Sigmoid colon (tissue), 7 donors: ENCODE results near the gene HLA-DQA1. TPM values are rescaled to one million over a fixed set of nuclear protein-coding genes. Genes with fewer than 3 reads are reported as not detected.

ENCODE experiments used
- DNase-seq: peaks from one replicate; pipeline ENCODE4 v3.0.0-alpha.2; 2019
- H3K27ac ChIP-seq, 4 donors: fragments of 200-600 bp; sonication (generic); one replicate each; pipeline ENCODE4 v1.5.1; 2016 to 2019; ENCODE audit warnings: mild to moderate bottlenecking in 1 of 4
- H3K27me3 ChIP-seq, 3 donors: fragments of 200-600 bp; sonication (generic); one replicate each; pipeline ENCODE4 v1.5.1; 2019; ENCODE audit warnings: mild to moderate bottlenecking in 1 of 3
- H3K36me3 ChIP-seq, 4 donors: fragments of 200-600 bp; sonication (generic); one replicate each; pipeline ENCODE4 v1.5.1; 2016 to 2019
- H3K4me1 ChIP-seq, 4 donors: fragments of 200-600 bp; sonication (generic); one replicate each; pipeline ENCODE4 v1.5.1; 2017 to 2019
- H3K4me3 ChIP-seq, 4 donors: fragments of 200-600 bp; sonication (generic); one replicate each; pipeline ENCODE4 v1.5.1; 2017 to 2019; ENCODE audit warnings: mild to moderate bottlenecking in 2 of 4, moderate library complexity in 1 of 4
- H3K9me3 ChIP-seq, 4 donors: fragments of 200-600 bp in 3 of 4; sonication (generic) in 3 of 4; one replicate each; pipeline versions ENCODE4 v1.5.1 to v1.6.1; 2013 to 2019
- EP300 ChIP-seq, 4 donors: sonication (generic); formaldehyde crosslinking; IDR thresholded peaks; one replicate each; pipeline ENCODE4 v1.6.1; 2017; ENCODE audit warnings: antibody characterized with exemption in 4 of 4
- POLR2A ChIP-seq, 2 donors: fragments of 450-650 bp; IDR thresholded peaks; one replicate each; pipeline ENCODE4 v1.6.1; 2016; ENCODE audit warnings: antibody characterized with exemption in 2 of 2, mild to moderate bottlenecking in 2 of 2, moderate library complexity in 2 of 2
- POLR2AphosphoS5 ChIP-seq, 4 donors: sonication (generic); formaldehyde crosslinking; IDR thresholded peaks; one replicate each; pipeline ENCODE4 v1.6.1; 2017; ENCODE audit warnings: antibody characterized with exemption in 4 of 4
- WGBS, 2 donors: extraction: QIAGEN DNeasy Blood & Tissue Kit; methylation state at CpG; one replicate each; pipeline ENCODE4 v1.1.7; 2013; 5-methylcytosine and 5-hydroxymethylcytosine counted together
- intact Hi-C: fragments of 100-400 bp; cut with DNase I; formaldehyde crosslinking; loops from one replicate; pipeline ENCODE4 v1.15.1; 2023
- polyA plus RNA-seq, 3 donors: library from polyadenylated mRNA; stranded (reverse); fragments of 200-250 nt; gene quantifications; one replicate each; pipeline ENCODE4 v1.2.3, GENCODE V29; 2013
- total RNA-seq, 4 donors: library from RNA; depleted of rRNA; stranded (reverse); fragments of >200 nt; gene quantifications; one replicate each; pipeline ENCODE4 v1.1.0, GENCODE V29; 2016
- TF ChIP-seq, protein P1 (sequence below), 4 experiments: fragments of 450-650 bp in 3 of 4; fragments of 200-600 bp in 1 of 4; IDR thresholded peaks; one replicate each; pipeline ENCODE4 v1.5.1; 2016 to 2019; ENCODE audit warnings: antibody characterized with exemption in 4 of 4, mild to moderate bottlenecking in 3 of 4, moderate library complexity in 2 of 4
- donor health status: healthy with polysubstance abuse.
- donor health status: Bipolar disorder and iron deficiency.
- donor health status: healthy.

Gene HLA-DQA1
- total and polyA plus RNA-seq, 7 donors, result 0.16 to 250 (median 9.5) TPM

- intact Hi-C loops, result no loop called here
- Histone ChIP-seq H3K27ac (no peak overlapping the region), H3K27me3 (no peaks in the 10 kb centered on the region), H3K9me3 (no peaks in the 10 kb centered on the region), H3K36me3 (no peaks in the 10 kb centered on the region), H3K4me1 (no peaks in the 10 kb centered on the region), H3K4me3 (no peak overlapping the region)
- no peak for DNase-seq
- WGBS, 2 donors, result 42 to 47% methylated on average over 3 of the region's 3 CpGs
- TF ChIP-seq EP300 (IDR thresholded peaks at IDR 0.05) (no peak), POLR2AphosphoS5 (IDR thresholded peaks at IDR 0.05) (no peak), POLR2A (IDR thresholded peaks at IDR 0.05) (no peak)
- TF ChIP-seq, protein P1, sequence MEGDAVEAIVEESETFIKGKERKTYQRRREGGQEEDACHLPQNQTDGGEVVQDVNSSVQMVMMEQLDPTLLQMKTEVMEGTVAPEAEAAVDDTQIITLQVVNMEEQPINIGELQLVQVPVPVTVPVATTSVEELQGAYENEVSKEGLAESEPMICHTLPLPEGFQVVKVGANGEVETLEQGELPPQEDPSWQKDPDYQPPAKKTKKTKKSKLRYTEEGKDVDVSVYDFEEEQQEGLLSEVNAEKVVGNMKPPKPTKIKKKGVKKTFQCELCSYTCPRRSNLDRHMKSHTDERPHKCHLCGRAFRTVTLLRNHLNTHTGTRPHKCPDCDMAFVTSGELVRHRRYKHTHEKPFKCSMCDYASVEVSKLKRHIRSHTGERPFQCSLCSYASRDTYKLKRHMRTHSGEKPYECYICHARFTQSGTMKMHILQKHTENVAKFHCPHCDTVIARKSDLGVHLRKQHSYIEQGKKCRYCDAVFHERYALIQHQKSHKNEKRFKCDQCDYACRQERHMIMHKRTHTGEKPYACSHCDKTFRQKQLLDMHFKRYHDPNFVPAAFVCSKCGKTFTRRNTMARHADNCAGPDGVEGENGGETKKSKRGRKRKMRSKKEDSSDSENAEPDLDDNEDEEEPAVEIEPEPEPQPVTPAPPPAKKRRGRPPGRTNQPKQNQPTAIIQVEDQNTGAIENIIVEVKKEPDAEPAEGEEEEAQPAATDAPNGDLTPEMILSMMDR (IDR thresholded peaks at IDR 0.05), result no peak
Measured at GRCh38 chr6:32621372-32621771, 15.8 kb upstream of the HLA-DQA1 start.

GRCh38 chr6:32622545-32623401, 14.4 kb upstream of the HLA-DQA1 start:
- Histone ChIP-seq H3K4me1 (no peaks in the 10 kb centered on the region), H3K4me3 (no peak overlapping the region), H3K27me3 (no peaks in the 10 kb centered on the region), H3K36me3 (no peaks in the 10 kb centered on the region), H3K27ac (no peak overlapping the region), H3K9me3 (no peaks in the 10 kb centered on the region)
- 0% methylated on average over 1 of the region's 1 CpG for WGBS, 2 donors
- intact Hi-C loops, result no loop called here
- no peak for DNase-seq
- TF ChIP-seq POLR2AphosphoS5 (IDR thresholded peaks at IDR 0.05), result no peak
- TF ChIP-seq, protein P1 (IDR thresholded peaks at IDR 0.05), result no peak
- TF ChIP-seq POLR2A (IDR thresholded peaks at IDR 0.05), result no peak
- no peak for TF ChIP-seq EP300 (IDR thresholded peaks at IDR 0.05)

DNA sequence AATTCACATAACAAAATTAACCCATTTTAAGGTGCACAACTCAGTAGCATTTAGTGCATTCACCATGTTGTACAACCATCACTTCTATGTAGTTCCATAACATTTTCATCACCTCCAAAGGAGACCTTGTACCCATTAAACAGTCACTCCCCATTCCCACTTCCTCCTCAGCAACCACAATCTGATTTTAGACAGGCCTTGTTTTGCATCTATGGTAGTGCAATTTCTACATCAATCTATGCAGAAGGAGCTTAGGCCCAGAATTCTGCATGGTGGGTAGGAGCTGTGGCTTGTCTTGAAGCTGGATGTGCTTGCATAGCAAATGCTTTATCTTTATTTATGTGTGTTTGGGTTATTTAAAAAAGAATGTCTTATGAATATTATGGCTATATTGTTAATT, 13.5 kb upstream of the HLA-DQA1 start:
- Histone ChIP-seq H3K9me3 (no peaks in the 10 kb centered on the region), H3K27ac (no peak overlapping the region), H3K4me1 (no peaks in the 10 kb centered on the region), H3K36me3 (no peaks in the 10 kb centered on the region), H3K27me3 (no peaks in the 10 kb centered on the region), H3K4me3 (no peak overlapping the region)
- no peak for TF ChIP-seq POLR2AphosphoS5 (IDR thresholded peaks at IDR 0.05)
- DNase-seq, result no peak
- intact Hi-C loops, result no loop called here

GRCh38 chr6:32624565-32624964, 12.6 kb upstream of the HLA-DQA1 start:
- no peak overlapping the region for H3K27ac ChIP-seq
- WGBS, 2 donors, result 0% methylated on average over 1 of the region's 3 CpGs
- TF ChIP-seq, protein P1 (IDR thresholded peaks at IDR 0.05), result no peak
- no peak for TF ChIP-seq POLR2AphosphoS5 (IDR thresholded peaks at IDR 0.05)
- no peak for TF ChIP-seq POLR2A (IDR thresholded peaks at IDR 0.05)
- TF ChIP-seq EP300 (IDR thresholded peaks at IDR 0.05), result no peak
- no peak overlapping the region for H3K4me3 ChIP-seq
- DNase-seq, result no peak
- H3K36me3 ChIP-seq, result no peaks in the 10 kb centered on the region
- no peaks in the 10 kb centered on the region for H3K9me3 ChIP-seq
- H3K27me3 ChIP-seq, result no peaks in the 10 kb centered on the region
- H3K4me1 ChIP-seq, result no peaks in the 10 kb centered on the region
- intact Hi-C loops, result no loop called here

- TF ChIP-seq, protein P1 (IDR thresholded peaks at IDR 0.05), result no peak
- TF ChIP-seq POLR2AphosphoS5 (IDR thresholded peaks at IDR 0.05) (no peak), POLR2A (IDR thresholded peaks at IDR 0.05) (no peak), EP300 (IDR thresholded peaks at IDR 0.05) (no peak)
- H3K9me3 ChIP-seq, result no peaks in the 10 kb centered on the region
- H3K27ac ChIP-seq, result no peak overlapping the region
- DNase-seq, result no peak
- intact Hi-C loops, result no loop called here
- 19 to 20% methylated on average over 5 of the region's 5 CpGs for WGBS, 2 donors
- no peaks in the 10 kb centered on the region for H3K27me3 ChIP-seq
- no peaks in the 10 kb centered on the region for H3K36me3 ChIP-seq
- H3K4me1 ChIP-seq, result no peaks in the 10 kb centered on the region
- H3K4me3 ChIP-seq, result no peak overlapping the region
Measured at GRCh38 chr6:32625137-32625536, 12.1 kb upstream of the HLA-DQA1 start.
